HL-60 (cell line): ENCODE data around the gene BAG5.

ENCODE experiments used
- CTCF ChIP-seq: IDR thresholded peaks from one replicate; pipeline ENCODE4 v1.5.1; 2011; ENCODE audit warnings: low read length, control low read depth, inconsistent platforms; ENCODE audit not compliant: insufficient read depth
- GABPA ChIP-seq: IDR thresholded peaks from 2 replicates; pipeline ENCODE4 v1.6.1; 2012; ENCODE audit warnings: low read depth
- REST ChIP-seq: IDR thresholded peaks from 2 replicates; pipeline ENCODE4 v1.6.1; 2012; ENCODE audit warnings: low read depth; ENCODE audit not compliant: insufficient replicate concordance

- TF ChIP-seq CTCF, result no peak
- no peak for TF ChIP-seq GABPA
- TF ChIP-seq REST, result no peak
Measured at GRCh38 chr14:103544388-103545218, 17.9 kb downstream of the BAG5 start.
